Activated naive CD4-positive, alpha-beta T cell treated with anti-CD3 and anti-CD28 coated beads, Interleukin-2, amount 50 U/mL, for 72 hours (primary cell): ENCODE results near the gene SERP2. TPM values are rescaled to one million over a fixed set of nuclear protein-coding genes. Genes with fewer than 3 reads are reported as not detected.

ENCODE experiments used
- ATAC-seq, 2 donors: fragments of 150-1000 bp; cut with Tn5 transposase; 2 replicates each; pipeline ENCODE4 v1.10.0; 2021; ENCODE audit warnings: mild to moderate bottlenecking in 2 of 2, moderate library complexity in 2 of 2
- DNase-seq, 2 donors: peaks; one replicate each; pipeline ENCODE4 v3.0.0; 2021 to 2022; ENCODE audit warnings: low spot score in 2 of 2
- H3K27ac Mint-ChIP-seq, 2 donors: one replicate each; pipeline ENCODE4 v1.8.0; 2022; ENCODE audit warnings: mild to moderate bottlenecking in 2 of 2, mixed read lengths in 2 of 2
- H3K36me3 Mint-ChIP-seq, 2 donors: one replicate each; pipeline ENCODE4 v1.8.0; 2022; ENCODE audit warnings: mixed read lengths in 2 of 2
- H3K9me3 Mint-ChIP-seq, 2 donors: one replicate each; pipeline ENCODE4 v1.8.0; 2022; ENCODE audit warnings: mixed read lengths in 2 of 2
- total RNA-seq, 2 donors: library from RNA; stranded (reverse); gene quantifications; one replicate each; pipeline ENCODE4 v1.2.3, GENCODE V29; 2022

SERP2 gene
- total RNA-seq, 2 donors from 2014 or later, result 0.43 to 2.2 TPM

GRCh38 chr13:44378277-44378676, 4.7 kb downstream of the SERP2 start:
- no peak for DNase-seq
- ATAC-seq, result no peak
- Mint-ChIP-seq H3K27ac (no peak overlapping the region), H3K9me3 (peaks cover 0 to 5% of the 10 kb centered on the region in 2 donors), H3K36me3 (no peaks in the 10 kb centered on the region)

- no peak for DNase-seq
- ATAC-seq, result no peak
- peaks cover 0 to under 1% of the 10 kb centered on the region in 2 donors for H3K9me3 Mint-ChIP-seq
- no peaks in the 10 kb centered on the region for H3K36me3 Mint-ChIP-seq
- no peak overlapping the region for H3K27ac Mint-ChIP-seq
Measured at GRCh38 chr13:44379885-44380284, 6.3 kb downstream of the SERP2 start.

- Mint-ChIP-seq H3K36me3 (no peaks in the 10 kb centered on the region), H3K27ac (no peak overlapping the region), H3K9me3 (no peaks in the 10 kb centered on the region)
- no peak for ATAC-seq
- DNase-seq, result no peak
Measured at GRCh38 chr13:44380404-44381165, 7.0 kb downstream of the SERP2 start.

- DNase-seq, result no peak
- Mint-ChIP-seq H3K9me3 (no peaks in the 10 kb centered on the region), H3K27ac (no peak overlapping the region), H3K36me3 (no peaks in the 10 kb centered on the region)
- no peak for ATAC-seq
Measured at GRCh38 chr13:44382635-44383145, 9.1 kb downstream of the SERP2 start.

GRCh38 chr13:44383945-44384344, 10.3 kb downstream of the SERP2 start:
- no peak for DNase-seq
- no peak for ATAC-seq
- H3K9me3 Mint-ChIP-seq, result no peaks in the 10 kb centered on the region
- no peak overlapping the region for H3K27ac Mint-ChIP-seq
- no peaks in the 10 kb centered on the region for H3K36me3 Mint-ChIP-seq

- DNase-seq (no peak), ATAC-seq (no peak)
- no peak overlapping the region for H3K27ac Mint-ChIP-seq
- no peaks in the 10 kb centered on the region for H3K9me3 Mint-ChIP-seq
- no peaks in the 10 kb centered on the region for H3K36me3 Mint-ChIP-seq
Measured at GRCh38 chr13:44384778-44385177, 11.2 kb downstream of the SERP2 start.

GRCh38 chr13:44385401-44385800, 11.8 kb downstream of the SERP2 start:
- H3K9me3 Mint-ChIP-seq, result no peaks in the 10 kb centered on the region
- H3K36me3 Mint-ChIP-seq, result no peaks in the 10 kb centered on the region
- H3K27ac Mint-ChIP-seq, result no peak overlapping the region
- DNase-seq (no peak), ATAC-seq (no peak)

- ATAC-seq (no peak), DNase-seq (no peak)
- Mint-ChIP-seq H3K27ac (no peak overlapping the region), H3K36me3 (no peaks in the 10 kb centered on the region), H3K9me3 (no peaks in the 10 kb centered on the region)
Measured at GRCh38 chr13:44385847-44386246, 12.2 kb downstream of the SERP2 start.

GRCh38 chr13:44386913-44387556, 13.4 kb downstream of the SERP2 start:
- H3K36me3 Mint-ChIP-seq, result no peaks in the 10 kb centered on the region
- ATAC-seq, result no peak

GRCh38 chr13:44388427-44389059, 14.9 kb downstream of the SERP2 start:
- Mint-ChIP-seq H3K9me3 (no peaks in the 10 kb centered on the region), H3K27ac (no peak overlapping the region), H3K36me3 (no peaks in the 10 kb centered on the region)
- DNase-seq (no peak), ATAC-seq (no peak)

More at GRCh38 chr13:44386913-44387556, 13.4 kb downstream of the SERP2 start:
- Mint-ChIP-seq H3K9me3 (no peaks in the 10 kb centered on the region), H3K27ac (no peak overlapping the region)
- no peak for DNase-seq

- Mint-ChIP-seq H3K36me3 (no peaks in the 10 kb centered on the region), H3K27ac (no peak overlapping the region), H3K9me3 (no peaks in the 10 kb centered on the region)
- ATAC-seq (no peak), DNase-seq (no peak)
Measured at GRCh38 chr13:44389060-44389666, 15.5 kb downstream of the SERP2 start.

GRCh38 chr13:44389876-44390275, 16.3 kb downstream of the SERP2 start:
- Mint-ChIP-seq H3K9me3 (no peaks in the 10 kb centered on the region), H3K27ac (no peak overlapping the region), H3K36me3 (no peaks in the 10 kb centered on the region)
- DNase-seq (no peak), ATAC-seq (no peak)

GRCh38 chr13:44393391-44393790, 19.8 kb downstream of the SERP2 start:
- no peaks in the 10 kb centered on the region for H3K36me3 Mint-ChIP-seq
- ATAC-seq (no peak), DNase-seq (no peak)
- H3K9me3 Mint-ChIP-seq, result no peaks in the 10 kb centered on the region
- H3K27ac Mint-ChIP-seq, result no peak overlapping the region

- Mint-ChIP-seq H3K36me3 (no peaks in the 10 kb centered on the region), H3K9me3 (no peaks in the 10 kb centered on the region), H3K27ac (no peak overlapping the region)
- ATAC-seq, result no peak
- no peak for DNase-seq
Measured at GRCh38 chr13:44394658-44395057, 21.0 kb downstream of the SERP2 start.

- Mint-ChIP-seq H3K36me3 (no peaks in the 10 kb centered on the region), H3K27ac (no peak overlapping the region), H3K9me3 (no peaks in the 10 kb centered on the region)
- DNase-seq (no peak), ATAC-seq (no peak)
Measured at GRCh38 chr13:44395976-44396694, 22.5 kb downstream of the SERP2 start.

- DNase-seq, result no peak
- H3K36me3 Mint-ChIP-seq, result no peaks in the 10 kb centered on the region
- no peak for ATAC-seq
- H3K9me3 Mint-ChIP-seq, result no peaks in the 10 kb centered on the region
- H3K27ac Mint-ChIP-seq, result no peak overlapping the region
Measured at GRCh38 chr13:44396701-44397580, 23.3 kb downstream of the SERP2 start.
